HT-29 (cell line): ENCODE measurements around the gene ACO2. TPM values are rescaled to one million over a fixed set of nuclear protein-coding genes. Genes with fewer than 3 reads are reported as not detected.
A peak's percentile ranks its signal among the peaks of the same experiment; 100 is the strongest.
"Not testable (repeated sequence)": the region's sequence is repeated elsewhere in the genome, so short reads cannot be mapped to it uniquely, and the experiment has no call there.

ENCODE experiments used
- DNase-seq: peaks from one replicate; pipeline ENCODE4 v3.0.0-alpha.2; 2015; ENCODE audit warnings: low spot score
- total RNA-seq: library from RNA; depleted of rRNA; stranded (reverse); fragments of >200 nt; shearing (Covaris generic); gene quantifications from 2 replicates; pipeline ENCODE4 v1.2.3, GENCODE V29; 2014; rRNA removed

The ACO2 gene
- total RNA-seq, 1 experiment from 2014 or later, result 52.1 TPM

DNA sequence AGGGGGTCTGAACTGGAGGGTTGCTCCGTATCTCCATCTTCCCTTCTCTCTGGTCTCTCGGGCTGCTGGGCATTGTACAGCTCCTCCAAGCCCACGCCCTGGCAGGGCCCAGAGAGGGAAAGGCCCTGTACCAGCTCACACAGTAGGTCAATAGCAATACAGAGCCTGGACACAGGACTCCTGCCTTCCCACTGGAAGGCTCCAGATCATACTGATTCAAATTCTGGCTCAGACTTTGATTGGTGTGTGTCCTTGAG, 98.5 kb downstream of the ACO2 start:
- DNase-seq, result no peak

- no peak for DNase-seq
Observed at GRCh38 chr22:41568811-41569210, 99.9 kb downstream of the ACO2 start.

DNA sequence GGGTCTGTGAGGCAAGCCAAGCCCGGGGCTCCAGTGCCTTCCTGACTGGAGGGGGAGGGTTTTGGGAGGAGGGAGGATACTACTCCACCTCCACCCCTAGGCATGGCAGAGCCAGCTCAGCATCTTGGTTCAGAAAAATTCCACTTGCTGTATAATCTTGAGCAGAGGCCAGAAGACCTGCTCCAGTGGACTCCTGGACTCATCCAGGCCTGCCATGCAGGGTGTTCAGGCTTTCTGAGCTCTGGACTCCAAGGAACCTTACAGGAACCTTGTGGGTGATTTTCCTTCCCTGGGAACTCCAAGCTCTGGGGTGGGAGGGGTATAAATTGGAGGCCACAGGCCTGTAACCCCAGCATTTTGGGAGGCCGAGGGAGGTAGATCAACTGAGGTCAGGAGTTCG, 101.3 kb downstream of the ACO2 start:
- no peak for DNase-seq

DNA sequence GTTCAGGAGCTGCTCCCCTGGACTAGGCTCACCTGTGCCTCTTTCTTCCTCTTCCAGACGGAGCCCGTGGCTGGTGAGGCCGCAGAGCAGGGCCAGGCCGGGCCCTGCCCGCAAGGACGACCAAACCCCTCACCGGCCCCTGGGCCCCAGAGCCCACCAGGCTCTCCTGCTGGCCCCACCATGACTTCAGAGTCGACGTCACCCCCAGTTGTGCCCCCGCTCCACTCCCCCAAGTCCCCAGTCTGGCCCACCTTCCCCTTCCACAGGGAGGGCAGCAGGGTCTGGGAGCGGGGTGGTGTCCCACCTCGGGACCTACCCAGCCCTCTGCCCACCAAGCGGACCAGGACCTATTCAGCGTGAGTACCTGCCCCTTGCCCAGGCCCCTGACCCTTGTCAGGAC, 102.9 kb downstream of the ACO2 start:
- no peak for DNase-seq

DNA sequence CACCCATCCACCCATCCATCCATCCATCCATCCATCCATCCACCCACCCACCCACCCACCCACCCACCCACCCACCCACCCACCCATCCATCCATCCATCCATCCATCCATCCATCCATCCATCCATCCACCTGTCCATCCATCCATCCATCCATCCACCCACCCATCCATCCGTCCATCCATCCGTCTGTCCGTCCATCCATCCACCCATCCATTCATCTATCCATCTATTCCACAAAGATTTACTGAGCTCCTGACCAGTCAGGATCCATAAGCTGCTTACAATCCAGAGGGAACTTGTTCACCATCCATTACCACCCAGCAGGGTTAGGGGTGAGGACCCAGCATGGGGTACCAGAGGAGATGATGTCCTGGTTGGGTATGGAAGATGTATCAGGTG, 103.4 kb downstream of the ACO2 start:
- DNase-seq, result not testable (repeated sequence)

DNA sequence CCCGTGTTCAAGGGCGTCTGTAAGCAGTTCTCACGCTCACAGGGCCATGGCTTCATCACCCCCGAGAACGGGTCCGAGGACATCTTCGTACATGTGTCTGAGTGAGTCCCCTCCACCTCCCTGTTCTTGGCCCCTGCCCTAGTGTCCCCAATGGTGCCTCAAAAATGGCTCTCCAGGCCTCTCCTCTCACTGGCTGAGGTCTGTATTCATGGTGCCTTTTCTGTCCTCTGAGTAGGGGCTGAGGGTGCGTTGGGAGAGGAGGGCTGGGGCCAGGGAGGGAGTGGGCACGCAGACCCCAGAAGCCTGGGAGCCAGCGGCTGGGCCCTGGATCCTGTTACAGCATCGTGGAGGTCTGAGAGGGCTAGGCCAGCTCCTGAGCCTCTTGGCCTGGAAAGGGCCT, 104.8 kb downstream of the ACO2 start:
- DNase-seq, result no peak

DNA sequence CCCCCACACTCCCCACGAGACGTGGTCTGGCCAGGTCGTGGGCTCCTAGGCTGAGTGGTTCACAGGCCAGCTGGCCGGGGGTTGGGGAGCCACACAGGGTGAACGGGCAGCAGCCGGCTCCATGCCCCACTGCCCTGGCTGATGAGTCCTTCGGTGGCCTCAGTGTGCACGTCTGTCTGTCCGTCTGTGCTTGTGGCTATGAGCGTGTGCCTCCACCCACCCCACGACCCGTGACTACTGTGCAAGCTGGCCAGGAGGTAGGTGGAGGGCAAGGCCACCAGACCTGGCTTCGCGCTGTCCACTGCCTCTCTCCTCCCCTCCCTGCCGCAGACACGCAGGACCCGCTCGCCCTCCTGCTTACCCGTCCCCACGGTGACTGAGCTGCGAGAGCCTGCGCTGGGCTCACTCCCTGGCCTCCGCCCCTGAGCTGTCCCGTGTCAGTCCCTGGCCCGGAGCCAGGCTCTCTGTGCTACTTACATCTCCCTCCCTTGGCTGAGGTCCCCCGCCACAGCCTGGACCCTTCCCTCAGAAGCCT, 106.0 kb downstream of the ACO2 start:
- DNase-seq, result no peak

- DNase-seq, result no peak
Observed at GRCh38 chr22:41575533-41575932, 106.6 kb downstream of the ACO2 start.

GRCh38 chr22:41576877-41577276, 108.0 kb downstream of the ACO2 start:
- peak; percentile 78 for DNase-seq

- no peak for DNase-seq
Observed at GRCh38 chr22:41578114-41578513, 109.2 kb downstream of the ACO2 start.

Other genes starting within 250 kb of the ACO2 start
- gene CHADL, start 228.2 kb upstream of the ACO2 start, total RNA-seq, result 0.76 TPM in 1 of 2 replicates, not detected in the other
- 80.2 and 81.2 TPM in 2 replicates for gene RANGAP1, start 182.9 kb upstream of the ACO2 start, total RNA-seq
- gene ZC3H7B, start 167.6 kb upstream of the ACO2 start, total RNA-seq, result 35.6 and 40.9 TPM in 2 replicates
- 10.7 and 16.7 TPM in 2 replicates for gene TEF, start 87.2 kb upstream of the ACO2 start, total RNA-seq
- 25.1 and 26.6 TPM in 2 replicates for gene TOB2, start 22.3 kb upstream of the ACO2 start, total RNA-seq
- 64.1 and 69.5 TPM in 2 replicates for gene PHF5A, start 425 bp upstream of the ACO2 start, total RNA-seq
- 27.7 and 32.5 TPM in 2 replicates for gene POLR3H, start 75.4 kb downstream of the ACO2 start, total RNA-seq
- not detected in 2 replicates for gene CSDC2, start 91.9 kb downstream of the ACO2 start, total RNA-seq
- 19.6 and 22.5 TPM in 2 replicates for gene PMM1, start 120.7 kb downstream of the ACO2 start, total RNA-seq
- 19.5 and 20.9 TPM in 2 replicates for gene DESI1, start 151.9 kb downstream of the ACO2 start, total RNA-seq
- gene XRCC6, start 152.2 kb downstream of the ACO2 start, total RNA-seq, result 212 and 262 TPM in 2 replicates
- gene SNU13, start 219.8 kb downstream of the ACO2 start, total RNA-seq, result 104 and 118 TPM in 2 replicates
- not detected in 2 replicates for gene MEI1, start 230.4 kb downstream of the ACO2 start, total RNA-seq